ENCODE measurements around the gene TNS1.

The TNS1 gene

GRCh38 chr2:217988014-217988839, 14.6 kb downstream of the TNS1 start:
- peak; percentile 54 for ATAC-seq

DNA sequence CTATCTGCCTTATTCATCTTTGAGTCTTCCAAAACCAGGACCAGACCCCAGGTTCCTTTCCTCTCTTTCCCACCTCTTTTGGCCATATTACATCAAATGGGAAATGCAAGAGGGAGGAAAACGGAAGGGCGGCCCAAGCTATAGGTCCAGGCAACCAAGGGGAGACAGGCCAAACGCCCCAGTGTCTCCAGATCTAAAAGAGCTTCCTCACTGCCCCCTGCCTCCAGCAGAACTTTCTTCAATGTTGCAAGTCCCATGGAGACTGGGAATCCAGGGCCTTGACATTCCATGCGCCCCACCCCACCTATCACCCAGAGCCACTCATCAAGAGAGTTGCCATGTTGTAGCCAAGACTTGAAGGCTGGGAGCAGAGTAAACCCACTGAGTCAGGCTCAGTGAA, 15.4 kb downstream of the TNS1 start:
- Mint-ChIP-seq H3K4me1 (peaks cover 9% of the 10 kb centered on the region), H3K36me3 (no peaks in the 10 kb centered on the region), H3K27ac (no peak overlapping the region), H3K27me3 (peaks cover 22% of the 10 kb centered on the region), H3K9me3 (no peaks in the 10 kb centered on the region), H3K4me3 (no peak overlapping the region)
- no peak for ATAC-seq

More at GRCh38 chr2:217988014-217988839, 14.6 kb downstream of the TNS1 start:
- Mint-ChIP-seq H3K36me3 (no peaks in the 10 kb centered on the region), H3K4me3 (no peak overlapping the region), H3K27me3 (peaks cover 28% of the 10 kb centered on the region), H3K4me1 (peaks cover 9% of the 10 kb centered on the region), H3K9me3 (no peaks in the 10 kb centered on the region), H3K27ac (no peak overlapping the region)

GRCh38 chr2:217986256-217986961, 16.4 kb downstream of the TNS1 start:
- ATAC-seq = no peak
- H3K36me3 Mint-ChIP-seq = no peaks in the 10 kb centered on the region
- no peak overlapping the region for H3K4me3 Mint-ChIP-seq
- H3K27ac Mint-ChIP-seq = no peak overlapping the region
- H3K9me3 Mint-ChIP-seq = no peaks in the 10 kb centered on the region
- H3K4me1 Mint-ChIP-seq = peaks cover 9% of the 10 kb centered on the region
- H3K27me3 Mint-ChIP-seq = peaks cover 12% of the 10 kb centered on the region

DNA sequence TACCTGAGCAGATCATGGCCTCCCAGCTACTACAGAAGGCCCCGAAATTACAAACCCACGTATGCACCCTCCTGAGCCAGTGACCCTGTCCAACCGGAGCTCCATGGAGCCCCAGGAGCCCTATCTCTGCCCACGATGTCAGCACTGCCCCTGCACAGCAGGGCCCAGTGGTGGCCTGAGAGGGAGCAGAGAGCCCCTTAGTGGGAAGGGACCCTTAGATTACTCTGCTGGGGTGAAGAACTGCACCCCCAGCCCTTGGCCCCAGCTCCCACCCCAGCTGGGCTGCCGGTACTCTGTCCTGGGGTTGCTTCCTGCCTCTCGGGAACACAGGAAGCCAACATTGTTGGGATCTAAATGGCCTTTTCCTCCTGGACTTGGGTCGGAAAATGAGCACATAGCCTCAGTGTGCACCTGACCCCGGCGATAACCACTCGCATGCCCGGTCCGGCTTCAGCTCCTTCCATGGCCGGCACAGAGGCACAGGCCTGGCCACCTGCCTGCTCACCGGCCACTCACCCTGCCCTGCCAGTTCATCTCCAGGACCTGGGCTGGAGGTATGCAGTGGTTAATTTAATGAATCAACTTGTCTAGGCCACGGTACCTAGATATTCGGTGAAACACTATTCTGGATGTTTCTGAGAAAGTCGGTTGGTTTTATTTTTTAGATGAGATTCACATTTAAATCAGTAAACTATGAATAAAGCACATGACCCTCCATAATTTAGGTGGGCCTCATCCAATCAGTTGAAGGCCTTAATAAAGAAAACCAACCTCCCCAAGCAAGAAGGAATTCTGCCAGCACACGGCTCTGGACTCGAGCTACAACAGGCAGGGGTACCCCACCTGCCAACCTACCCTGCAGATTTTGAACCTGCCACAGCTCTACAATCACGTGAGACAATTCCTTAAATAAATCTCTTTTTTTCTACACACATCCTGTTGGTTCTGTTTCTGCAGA, 19.2 kb downstream of the TNS1 start:
- peaks cover 5% of the 10 kb centered on the region for H3K4me1 Mint-ChIP-seq
- no peak for ATAC-seq
- no peaks in the 10 kb centered on the region for H3K36me3 Mint-ChIP-seq
- H3K4me3 Mint-ChIP-seq = no peak overlapping the region
- no peaks in the 10 kb centered on the region for H3K9me3 Mint-ChIP-seq
- no peak overlapping the region for H3K27ac Mint-ChIP-seq
- H3K27me3 Mint-ChIP-seq = peaks cover 14% of the 10 kb centered on the region

DNA sequence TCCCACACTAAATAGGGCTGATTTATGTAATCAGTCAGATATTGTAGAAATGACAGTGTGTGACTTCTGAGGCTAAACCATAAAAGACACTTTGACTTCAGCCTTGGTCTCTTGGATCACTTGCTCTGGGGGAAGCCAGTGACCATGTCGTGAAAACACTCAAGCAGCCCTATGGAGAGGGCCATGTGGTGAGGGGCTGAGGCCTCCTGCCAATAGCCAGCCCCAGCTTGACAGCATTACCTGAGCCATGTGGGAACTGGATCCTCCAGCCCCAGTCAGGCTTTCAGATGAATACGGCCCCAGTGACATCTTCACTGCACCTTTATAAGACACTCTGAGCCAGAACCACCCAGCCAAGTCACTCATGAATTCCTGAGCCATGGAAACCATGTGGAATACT, 20.8 kb downstream of the TNS1 start:
- peaks cover 8% of the 10 kb centered on the region for H3K27me3 Mint-ChIP-seq
- no peaks in the 10 kb centered on the region for H3K36me3 Mint-ChIP-seq
- ATAC-seq = no peak
- no peaks in the 10 kb centered on the region for H3K9me3 Mint-ChIP-seq
- H3K27ac Mint-ChIP-seq = no peak overlapping the region
- no peak overlapping the region for H3K4me3 Mint-ChIP-seq
- H3K4me1 Mint-ChIP-seq = no peaks in the 10 kb centered on the region

GRCh38 chr2:217981084-217981730, 21.6 kb downstream of the TNS1 start:
- no peaks in the 10 kb centered on the region for H3K4me1 Mint-ChIP-seq
- no peak for ATAC-seq

DNA sequence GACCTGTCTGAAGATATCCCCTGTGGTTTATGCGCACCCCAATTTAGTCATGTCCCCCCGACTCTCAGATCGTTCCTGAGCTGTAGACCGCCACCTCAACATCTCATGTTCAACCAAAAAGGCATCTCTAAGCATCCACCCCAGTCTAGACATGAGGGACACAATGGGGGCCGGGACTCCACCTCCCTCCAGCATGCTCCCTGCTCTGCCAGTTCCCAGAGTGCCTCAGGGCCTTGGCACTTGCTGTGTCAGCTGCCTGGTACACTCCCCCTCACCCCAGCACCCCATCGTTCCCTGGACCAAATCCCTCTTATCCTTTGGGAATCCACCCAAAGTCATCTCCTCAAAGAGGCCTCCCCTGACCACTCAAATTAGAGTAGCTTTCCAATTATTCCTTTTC, 22.2 kb downstream of the TNS1 start:
- no peak for ATAC-seq
- H3K27ac Mint-ChIP-seq = no peak overlapping the region
- H3K36me3 Mint-ChIP-seq = no peaks in the 10 kb centered on the region

More at GRCh38 chr2:217981084-217981730, 21.6 kb downstream of the TNS1 start:
- Mint-ChIP-seq H3K9me3 (no peaks in the 10 kb centered on the region), H3K4me3 (no peak overlapping the region), H3K27ac (no peak overlapping the region), H3K27me3 (peaks cover 8% of the 10 kb centered on the region), H3K36me3 (no peaks in the 10 kb centered on the region)

DNA sequence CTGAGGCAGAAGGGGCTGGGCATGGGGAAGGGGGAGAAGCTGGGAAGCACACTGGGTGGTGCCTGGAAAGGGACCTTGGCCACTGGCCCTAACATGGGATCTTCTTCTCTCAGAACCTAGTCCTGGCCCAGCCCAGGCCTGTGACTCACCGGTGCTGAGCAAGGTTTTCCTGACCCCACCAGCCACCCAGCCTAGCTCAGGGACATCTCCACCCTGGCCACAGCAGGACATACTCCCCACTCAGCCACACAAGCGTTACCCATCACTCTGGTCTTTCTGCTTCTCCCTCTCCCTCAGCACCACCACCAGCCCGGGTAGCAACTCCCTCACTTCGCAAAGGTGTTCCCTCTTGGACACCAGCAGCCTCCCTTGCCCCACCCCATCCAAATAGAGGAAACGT, 22.8 kb downstream of the TNS1 start:
- Mint-ChIP-seq H3K27me3 (peaks cover 8% of the 10 kb centered on the region), H3K4me3 (no peak overlapping the region), H3K4me1 (no peaks in the 10 kb centered on the region), H3K9me3 (no peaks in the 10 kb centered on the region), H3K36me3 (no peaks in the 10 kb centered on the region), H3K27ac (no peak overlapping the region)
- ATAC-seq = no peak

More for the DNA sequence above, 22.2 kb downstream of the TNS1 start:
- Mint-ChIP-seq H3K9me3 (no peaks in the 10 kb centered on the region), H3K4me1 (no peaks in the 10 kb centered on the region), H3K27me3 (peaks cover 8% of the 10 kb centered on the region), H3K4me3 (no peak overlapping the region)

- Mint-ChIP-seq H3K9me3 (no peaks in the 10 kb centered on the region), H3K36me3 (no peaks in the 10 kb centered on the region), H3K4me1 (no peaks in the 10 kb centered on the region), H3K4me3 (no peak overlapping the region), H3K27me3 (peaks cover 8% of the 10 kb centered on the region), H3K27ac (no peak overlapping the region)
- no peak for ATAC-seq
These were observed 23.5 kb downstream of the TNS1 start for GRCh38 chr2:217979151-217979811.

DNA sequence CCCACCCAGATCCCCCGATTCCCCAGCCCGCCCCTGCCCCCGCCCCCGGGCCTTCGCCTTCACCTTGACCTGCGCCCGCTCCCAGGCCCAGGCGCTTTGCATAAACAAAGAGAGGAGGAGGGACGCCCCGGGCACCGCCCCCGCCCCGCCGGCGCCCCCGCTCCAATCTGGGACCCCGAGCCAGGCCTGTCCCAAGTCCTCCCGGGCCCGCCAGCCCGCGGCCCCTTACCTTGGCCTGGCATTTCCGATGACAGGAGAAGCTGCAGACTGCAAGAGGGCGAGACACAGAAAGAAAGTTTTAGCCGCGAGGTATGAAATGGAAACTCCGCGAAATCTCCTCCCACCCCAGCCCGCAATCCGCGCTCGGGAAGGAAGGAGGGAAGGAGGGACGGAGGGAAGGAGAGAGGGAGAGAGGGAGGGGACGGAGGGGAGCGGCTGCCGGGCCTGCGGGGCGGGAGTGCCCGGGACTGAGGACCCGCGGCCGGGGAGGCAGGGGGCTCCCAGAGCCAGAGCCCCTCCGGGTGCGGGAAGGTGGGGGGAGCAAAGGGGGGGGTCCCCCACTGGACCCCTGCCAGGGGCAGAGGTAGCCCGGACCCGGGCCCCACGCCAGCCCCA, 24.2 kb downstream of the TNS1 start:
- Mint-ChIP-seq H3K9me3 (no peaks in the 10 kb centered on the region), H3K4me3 (no peak overlapping the region), H3K36me3 (no peaks in the 10 kb centered on the region), H3K27ac (no peak overlapping the region), H3K27me3 (peaks cover 11% of the 10 kb centered on the region), H3K4me1 (no peaks in the 10 kb centered on the region)
- ATAC-seq = peak; percentile 53

DNA sequence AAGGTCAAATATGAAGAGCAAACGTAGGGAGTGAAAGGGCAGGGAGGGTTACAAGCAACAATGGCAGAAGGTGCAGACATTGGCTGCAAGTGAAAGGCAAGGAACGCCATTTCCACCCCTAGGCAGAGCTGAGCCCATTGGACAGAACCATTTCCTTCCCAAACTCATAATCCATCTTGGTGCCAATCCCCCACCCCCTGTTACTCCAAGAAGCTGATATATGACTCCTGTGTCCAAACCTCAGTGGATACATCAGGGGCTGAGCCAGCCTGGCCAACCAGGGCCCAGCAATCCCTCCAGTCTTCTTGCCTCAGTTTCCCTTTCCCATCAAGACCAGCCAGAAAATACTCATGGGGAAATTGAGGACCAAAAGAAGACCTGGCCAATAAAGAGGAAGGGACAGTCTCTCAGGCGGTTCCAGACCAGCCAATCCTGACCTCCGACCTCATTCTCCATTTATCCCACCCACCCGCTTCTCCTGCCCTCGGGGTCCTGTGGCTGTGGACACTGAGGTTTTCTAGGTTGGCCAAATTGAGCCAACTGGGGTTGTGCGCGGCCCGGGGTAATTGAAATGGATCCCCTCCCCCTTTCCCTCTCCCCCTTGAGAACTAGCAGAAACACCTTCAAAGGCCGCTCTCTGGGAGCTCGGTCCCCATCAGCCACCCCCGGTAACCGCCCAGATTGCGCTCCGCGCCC, 24.8 kb downstream of the TNS1 start:
- H3K27ac Mint-ChIP-seq = no peak overlapping the region
- H3K4me3 Mint-ChIP-seq = no peak overlapping the region
- H3K36me3 Mint-ChIP-seq = no peaks in the 10 kb centered on the region
- no peak for ATAC-seq
- peaks cover 17% of the 10 kb centered on the region for H3K27me3 Mint-ChIP-seq
- no peaks in the 10 kb centered on the region for H3K9me3 Mint-ChIP-seq
- no peaks in the 10 kb centered on the region for H3K4me1 Mint-ChIP-seq

- Mint-ChIP-seq H3K9me3 (no peaks in the 10 kb centered on the region), H3K36me3 (no peaks in the 10 kb centered on the region), H3K4me3 (no peak overlapping the region), H3K4me1 (no peaks in the 10 kb centered on the region), H3K27ac (no peak overlapping the region), H3K27me3 (peaks cover 20% of the 10 kb centered on the region)
- no peak for ATAC-seq
These were observed 26.5 kb downstream of the TNS1 start for GRCh38 chr2:217976301-217976700.

DNA sequence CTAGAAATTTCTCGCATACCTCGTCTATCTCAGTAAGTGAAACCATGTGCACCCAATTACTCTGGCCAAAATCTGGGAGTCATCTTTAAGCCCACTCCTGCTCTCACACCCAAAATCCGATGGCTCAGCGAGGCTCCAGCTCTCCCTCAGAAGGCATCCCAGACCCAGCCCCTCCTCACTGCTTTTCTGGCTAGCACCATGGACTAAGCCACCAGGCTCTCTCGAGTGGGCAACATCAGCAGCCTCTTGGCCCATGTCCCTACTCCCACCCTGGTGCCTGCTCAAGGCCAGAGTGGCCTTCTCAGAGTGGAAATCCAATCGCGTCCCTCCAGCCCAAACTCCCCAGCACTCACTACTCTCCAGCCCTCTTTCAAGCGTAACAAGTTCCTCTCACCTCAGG, 27.2 kb downstream of the TNS1 start:
- Mint-ChIP-seq H3K27me3 (peaks cover 16% of the 10 kb centered on the region), H3K27ac (no peak overlapping the region), H3K36me3 (no peaks in the 10 kb centered on the region), H3K4me3 (no peak overlapping the region), H3K4me1 (no peaks in the 10 kb centered on the region), H3K9me3 (no peaks in the 10 kb centered on the region)
- ATAC-seq = no peak
